Measurements from ENCODE around the gene PCSK1. TPM values are rescaled to one million over a fixed set of nuclear protein-coding genes. Genes with fewer than 3 reads are reported as not detected.

The PCSK1 gene
- polyA plus RNA-seq, 2 of the 4 experiments (the other 2 are of a cell fraction), result 0.14 to 0.17 TPM

GRCh38 chr5:96481009-96481786 is 48.1 kb upstream of the PCSK1 start:
- no peak for FAIRE-seq
- no peak for ATAC-seq
- CTCF ChIA-PET, result interaction anchor here (0.6 to 1.3 kb wide), 3 partner anchors 13 to 120 kb away, joined by 3 to 4 read pairs (median 4); no protein-coding TSS in a partner anchor
- Histone ChIP-seq H3K27ac (no peak overlapping the region), H3K4me1 (no peaks in the 10 kb centered on the region), H3K9me3 (no peaks in the 10 kb centered on the region), H3K4me2 (no peak overlapping the region), H3K4me3 (no peak overlapping the region)
- TF ChIP-seq EHF (CRISPR knock-in tag; IDR thresholded peaks at IDR 0.05) (no peak), NR3C1 (IDR thresholded peaks at IDR 0.05) (no peak), ZFP36 (IDR thresholded peaks at IDR 0.05; ENCODE audit: borderline replicate concordance, partially characterized antibody) (no peak), ZNF302 (CRISPR knock-in tag; IDR thresholded peaks at IDR 0.05) (no peak), HEYL (CRISPR knock-in tag; IDR thresholded peaks at IDR 0.05) (no peak), KDM5A (IDR thresholded peaks at IDR 0.05) (no peak), ATOH8 (CRISPR knock-in tag; IDR thresholded peaks at IDR 0.05; ENCODE audit: low read depth) (no peak), BCL3 (IDR thresholded peaks at IDR 0.05) (no peak), PBX3 (IDR thresholded peaks at IDR 0.05) (no peak), RFX5 (IDR thresholded peaks at IDR 0.05) (no peak), SMC3 (IDR thresholded peaks at IDR 0.05) (no peak), POLR2A (IDR thresholded peaks at IDR 0.05; ENCODE audit: low read length) (no peak), HOXB13 (CRISPR knock-in tag; IDR thresholded peaks at IDR 0.05; ENCODE audit: low read depth) (no peak), RNF2 (IDR thresholded peaks at IDR 0.05; ENCODE audit: borderline replicate concordance, low read depth) (no peak), TP53 (CRISPR knock-in tag; IDR thresholded peaks at IDR 0.05) (no peak)
- POLR2A ChIA-PET, result no interaction called here
- DNase-seq (ENCODE audit: low read depth in 1 of 2, low spot score in 1 of 2), result no peak

- 55% methylated on average over 1 of the region's 1 CpG for WGBS (ENCODE audit: missing lambda C conversion rate)
- no peak for ATAC-seq
- Histone ChIP-seq H3K4me1 (no peaks in the 10 kb centered on the region), H3K4me3 (no peak overlapping the region), H3K27ac (no peak overlapping the region), H3K9me3 (no peaks in the 10 kb centered on the region), H3K4me2 (no peak overlapping the region)
- DNase-seq (ENCODE audit: low read depth in 1 of 2, low spot score in 1 of 2), result no peak
- FAIRE-seq, result no peak
- ChIA-PET POLR2A (interaction anchor here (0.7 kb wide), 1 partner anchor 13 kb away, joined by 3 read pairs; no protein-coding TSS in a partner anchor), CTCF (no interaction called here)
- TF ChIP-seq FOSL2 (IDR thresholded peaks at IDR 0.05) (no peak), FOSL2 (CRISPR knock-in tag; IDR thresholded peaks at IDR 0.05) (no peak), BCL3 (IDR thresholded peaks at IDR 0.05) (no peak), TP53 (CRISPR knock-in tag; IDR thresholded peaks at IDR 0.05) (no peak), MYC (IDR thresholded peaks at IDR 0.05; ENCODE audit: borderline replicate concordance, low read length) (no peak), SREBF2 (IDR thresholded peaks at IDR 0.05) (no peak), HMGXB4 (CRISPR knock-in tag; IDR thresholded peaks at IDR 0.05; ENCODE audit: borderline replicate concordance) (no peak), ZFP36 (IDR thresholded peaks at IDR 0.05; ENCODE audit: borderline replicate concordance, partially characterized antibody) (no peak), POLR2A (IDR thresholded peaks at IDR 0.05; ENCODE audit: low read length) (no peak), RARB (CRISPR knock-in tag; IDR thresholded peaks at IDR 0.05) (no peak), POLR2AphosphoS2 (conservative IDR thresholded peaks at IDR 0.05; ENCODE audit: low read length) (no peak), JUN (IDR thresholded peaks at IDR 0.05) (no peak), CHD4 (IDR thresholded peaks at IDR 0.05; ENCODE audit: borderline replicate concordance) (no peak), HOXB5 (CRISPR knock-in tag; IDR thresholded peaks at IDR 0.05) (no peak), ZC3H11A (IDR thresholded peaks at IDR 0.05) (no peak), EP300 (IDR thresholded peaks at IDR 0.05) (no peak), REST (IDR thresholded peaks at IDR 0.05) (no peak)
Observed at GRCh38 chr5:96478983-96479382, 45.9 kb upstream of the PCSK1 start.
